Measurements from ENCODE around the gene SLC25A12.
"Not testable (repeated sequence)": the region's sequence is repeated elsewhere in the genome, so short reads cannot be mapped to it uniquely, and the experiment has no call there.

The SLC25A12 gene

DNA sequence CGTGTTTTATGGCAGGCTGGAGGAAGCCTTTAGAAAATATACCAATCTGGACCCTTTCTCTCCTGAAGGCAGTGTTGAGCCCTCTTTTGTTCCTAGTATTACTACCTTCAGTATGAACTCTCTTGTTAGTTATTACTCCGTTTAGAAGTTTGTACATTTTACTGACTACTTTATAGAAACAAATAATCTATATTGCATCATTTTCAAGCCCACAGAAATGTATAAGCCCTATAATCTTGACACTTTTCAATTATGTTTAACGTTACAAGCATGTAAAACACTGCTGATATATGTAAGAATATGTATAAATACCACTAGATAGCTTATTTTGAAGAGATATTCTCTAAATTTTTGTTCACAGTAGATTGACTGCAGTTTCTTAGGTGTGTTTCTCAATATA lies 64.0 kb downstream of the SLC25A12 start:
- no peak for DNase-seq (ENCODE audit: low read depth in 2 of 2)

- DNase-seq (ENCODE audit: low read depth in 2 of 2): no peak
These were observed 70.0 kb downstream of the SLC25A12 start for GRCh38 chr2:171824086-171824485.

GRCh38 chr2:171822525-171823322 lies 71.3 kb downstream of the SLC25A12 start:
- DNase-seq (ENCODE audit: low read depth in 2 of 2): no peak

DNA sequence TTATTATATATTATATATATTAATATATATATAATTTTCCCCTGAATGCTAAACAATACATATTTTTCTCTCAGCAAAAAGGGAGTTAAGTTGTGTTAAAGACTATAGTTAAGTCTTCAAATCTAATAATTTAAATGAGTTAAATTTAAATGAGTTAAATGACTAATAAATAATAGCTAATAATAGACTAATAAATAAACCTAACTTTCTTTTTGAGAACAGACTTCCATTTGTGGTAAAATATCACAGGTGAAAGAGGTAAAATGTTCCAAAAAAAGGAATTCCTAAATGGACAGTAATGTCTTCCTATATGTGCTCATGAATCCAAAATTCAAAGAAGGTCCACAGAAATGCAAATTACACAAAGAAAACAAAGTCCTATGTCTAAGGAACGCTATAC lies 74.6 kb downstream of the SLC25A12 start:
- DNase-seq (ENCODE audit: low read depth in 2 of 2): no peak

GRCh38 chr2:171814883-171815282 lies 79.2 kb downstream of the SLC25A12 start:
- DNase-seq (ENCODE audit: low read depth in 2 of 2): no peak

DNA sequence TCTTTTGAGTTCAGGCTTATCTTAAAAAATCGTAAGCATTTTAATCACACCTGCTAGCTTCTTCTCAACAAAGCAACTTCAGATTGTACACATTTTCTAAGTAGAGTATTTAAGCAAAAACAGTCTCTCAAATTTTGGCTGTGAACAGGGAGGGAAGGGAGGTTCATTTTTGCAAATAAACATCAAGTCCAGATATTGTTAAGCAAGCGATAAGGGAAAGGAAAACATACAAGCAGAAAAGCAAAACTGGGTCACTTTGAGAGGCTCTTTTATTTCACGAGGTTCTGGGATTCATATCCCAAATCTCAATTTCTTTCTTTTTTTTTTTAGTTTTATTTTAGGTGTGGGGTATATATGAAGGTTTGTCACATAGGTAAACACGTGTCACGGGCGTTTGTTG lies 79.9 kb downstream of the SLC25A12 start:
- DNase-seq (ENCODE audit: low read depth in 2 of 2): no peak

DNA sequence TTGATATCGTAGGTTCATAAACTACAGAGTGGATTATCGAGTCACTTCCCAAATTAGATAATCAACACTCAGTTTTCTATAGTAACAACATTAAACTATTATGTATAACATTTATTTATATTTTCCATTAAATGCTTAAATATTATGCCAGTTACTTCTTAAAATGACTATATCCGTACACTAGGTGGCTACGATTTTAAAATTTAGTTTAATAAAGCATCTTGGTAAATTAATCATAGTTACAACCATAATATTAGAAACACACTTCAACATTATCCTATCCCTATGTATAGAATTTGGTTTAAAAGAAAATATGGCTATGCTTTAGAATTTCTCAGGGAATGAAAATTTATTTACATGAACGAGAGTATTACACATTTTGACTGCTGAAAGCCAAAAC lies 80.3 kb downstream of the SLC25A12 start:
- DNase-seq (ENCODE audit: low read depth in 2 of 2): no peak

DNA sequence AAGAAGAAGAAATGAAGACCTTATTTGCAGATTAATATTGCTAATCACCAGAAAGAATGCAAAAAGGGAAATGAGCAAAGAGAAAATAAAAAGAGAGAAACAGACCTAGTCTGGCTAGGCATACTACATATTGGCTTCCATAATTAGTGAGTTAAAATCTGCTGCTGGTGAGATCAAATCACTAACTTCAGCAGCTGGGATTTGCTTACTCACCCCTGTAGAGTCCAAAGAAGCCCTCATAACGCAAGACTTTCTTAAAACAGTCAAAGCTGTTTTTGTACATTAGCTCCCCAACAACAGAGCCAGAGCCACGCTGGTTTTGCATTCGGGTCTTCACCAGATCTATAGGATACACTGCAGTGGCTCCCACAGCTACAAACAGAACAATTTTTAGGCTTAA lies 80.9 kb downstream of the SLC25A12 start:
- no peak for DNase-seq (ENCODE audit: low read depth in 2 of 2)

DNA sequence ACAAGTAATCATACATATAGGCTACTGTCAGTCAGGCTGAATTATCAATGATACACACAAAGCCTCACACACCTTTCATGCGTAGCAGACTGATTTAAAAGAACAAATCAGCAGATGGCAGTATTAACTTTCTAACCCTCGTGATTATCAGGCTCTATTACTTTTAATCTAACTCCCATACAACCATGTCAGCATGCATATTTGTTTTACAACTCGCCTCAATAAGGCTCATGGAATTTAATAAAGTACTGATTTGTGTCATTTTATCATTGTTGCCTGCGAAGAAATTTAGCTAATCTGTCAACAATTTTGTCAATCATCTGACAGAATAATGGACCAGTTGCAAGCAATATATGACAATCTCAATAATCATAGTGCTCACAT lies 82.8 kb downstream of the SLC25A12 start:
- DNase-seq (ENCODE audit: low read depth in 2 of 2): no peak

GRCh38 chr2:171810422-171811244 lies 83.4 kb downstream of the SLC25A12 start:
- DNase-seq (ENCODE audit: low read depth in 2 of 2): no peak

- not testable (repeated sequence) for DNase-seq (ENCODE audit: low read depth in 2 of 2)
These were observed 85.2 kb downstream of the SLC25A12 start for GRCh38 chr2:171808885-171809284.

DNA sequence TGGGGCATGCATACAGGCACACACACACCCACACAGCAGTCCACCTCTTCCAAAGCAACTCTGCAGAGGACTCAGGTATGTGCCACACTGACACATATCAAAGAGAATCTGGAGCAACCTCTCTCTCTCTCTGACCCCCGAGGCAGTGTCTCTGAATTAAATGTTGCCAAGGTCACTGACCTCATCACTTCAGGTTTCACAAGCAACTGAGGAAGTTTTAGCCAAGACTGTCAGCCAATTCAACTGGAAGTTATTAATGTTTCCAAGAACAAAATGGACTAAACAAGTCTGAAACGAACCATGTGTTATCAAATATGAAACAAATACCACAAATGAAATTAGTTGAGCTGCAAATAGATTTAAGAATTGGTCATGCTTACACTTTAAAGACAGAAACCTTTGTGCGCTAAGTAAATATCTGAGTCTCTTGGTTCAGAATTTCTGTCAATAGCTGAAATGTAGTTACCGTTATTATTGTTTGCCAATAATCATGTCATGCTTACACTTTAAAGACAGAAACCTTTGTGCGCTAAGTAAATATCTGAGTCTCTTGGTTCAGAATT lies 86.1 kb downstream of the SLC25A12 start:
- DNase-seq (ENCODE audit: low read depth in 2 of 2): no peak

DNA sequence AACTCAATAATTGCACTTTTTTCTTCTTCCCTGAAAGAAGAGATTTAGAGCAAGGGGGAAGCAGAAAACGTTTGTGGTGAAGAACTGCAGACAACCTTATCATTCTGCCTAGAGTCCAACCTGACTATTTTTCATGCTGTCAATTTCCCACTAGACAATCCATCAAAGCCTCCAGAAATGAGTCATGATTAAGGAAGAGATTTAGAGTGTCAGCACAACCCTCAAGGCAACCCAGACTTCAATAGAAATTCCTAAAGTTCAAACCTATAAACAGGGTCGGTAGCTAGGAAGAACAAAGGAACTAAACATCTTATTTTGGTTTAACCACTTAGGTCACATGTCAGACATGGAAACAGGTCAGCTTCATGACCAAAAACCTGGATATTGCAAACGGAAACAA lies 86.9 kb downstream of the SLC25A12 start:
- DNase-seq (ENCODE audit: low read depth in 2 of 2): no peak

- DNase-seq (ENCODE audit: low read depth in 2 of 2): no peak
These were observed 89.6 kb downstream of the SLC25A12 start for GRCh38 chr2:171804456-171804855.

DNA sequence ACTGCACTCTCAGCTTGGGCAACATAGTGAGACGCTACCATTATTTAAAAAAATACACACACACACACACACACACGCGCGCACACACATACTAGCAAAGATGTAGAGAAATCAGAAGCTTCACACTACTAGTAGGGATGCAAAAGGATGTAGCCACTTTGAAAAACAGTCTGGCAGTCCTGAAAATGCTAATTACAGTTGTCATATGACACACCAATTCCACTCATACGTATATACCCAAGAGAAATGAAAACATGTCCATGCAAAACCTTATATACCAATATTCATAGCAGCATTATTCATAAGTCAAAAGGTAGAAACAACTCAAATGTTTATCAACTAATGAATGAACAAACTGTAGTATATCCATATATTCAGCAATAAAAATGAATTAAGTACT lies 90.3 kb downstream of the SLC25A12 start:
- no peak for DNase-seq (ENCODE audit: low read depth in 2 of 2)

DNA sequence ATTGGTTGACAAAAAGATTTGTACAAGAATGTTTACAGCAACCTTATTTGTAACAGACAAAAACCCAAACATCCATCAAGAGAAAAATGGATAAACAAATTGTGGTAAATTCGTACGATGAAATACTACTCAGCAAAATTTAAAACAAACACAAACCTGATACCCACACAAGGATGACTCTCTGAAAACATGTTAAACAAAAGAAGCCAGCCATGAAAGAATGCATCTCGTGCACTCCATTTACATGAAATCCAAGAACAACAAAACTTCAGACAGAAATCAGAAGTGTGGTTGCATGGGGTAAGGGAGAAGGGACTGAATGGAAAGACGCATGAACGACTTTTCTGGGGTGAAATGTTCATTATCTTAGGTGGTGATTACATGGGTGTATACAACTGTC lies 93.4 kb downstream of the SLC25A12 start:
- no peak for DNase-seq (ENCODE audit: low read depth in 2 of 2)

DNA sequence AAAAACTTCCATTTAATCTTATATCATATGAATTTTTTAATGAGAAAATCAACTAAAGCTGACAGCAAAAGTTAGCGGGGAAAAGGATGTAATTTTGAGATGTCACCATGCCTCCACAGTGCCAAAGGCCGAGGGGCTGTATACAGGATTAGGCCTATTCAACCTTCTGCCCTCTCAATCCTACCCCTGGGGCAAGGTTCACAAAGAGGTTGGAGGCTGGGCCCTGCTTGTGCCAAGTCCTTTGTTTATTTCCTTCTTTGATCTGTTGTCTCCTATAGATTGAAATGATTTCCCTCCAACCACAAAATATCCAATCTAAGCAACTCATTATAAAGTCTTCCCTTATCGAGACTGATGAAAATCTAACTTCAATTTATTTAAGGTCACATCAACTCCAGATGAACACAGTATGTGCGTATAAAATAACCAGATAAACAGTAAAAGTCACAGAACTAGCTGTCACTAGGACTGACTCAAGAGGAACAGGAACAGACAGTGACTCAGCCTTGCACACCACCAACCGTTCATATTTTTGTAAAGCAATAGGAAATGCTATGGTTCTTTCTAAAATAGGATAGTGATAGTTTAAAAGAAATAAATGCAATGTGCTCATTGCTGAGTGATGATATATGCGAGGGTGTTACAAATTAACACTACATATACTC lies 95.8 kb downstream of the SLC25A12 start:
- no peak for DNase-seq (ENCODE audit: low read depth in 2 of 2)

DNA sequence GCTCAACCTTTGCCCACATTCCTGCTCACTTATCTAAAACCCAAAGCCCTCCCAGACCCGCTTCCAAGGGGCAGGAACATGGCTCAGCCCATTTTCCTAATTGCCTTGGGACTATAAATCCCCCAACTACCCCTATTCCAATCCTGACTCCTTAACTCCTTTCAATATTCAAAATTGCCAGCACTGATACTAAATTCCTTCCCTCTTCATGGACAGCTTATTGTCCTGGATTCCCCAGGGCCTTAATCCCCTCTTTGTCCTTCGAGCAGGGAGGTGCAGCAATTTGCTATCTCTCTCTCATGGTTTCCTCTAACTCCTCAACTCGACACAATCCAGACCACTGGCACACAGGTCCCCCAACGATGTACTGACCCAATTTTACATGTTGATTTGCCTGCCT lies 99.1 kb downstream of the SLC25A12 start:
- no peak for DNase-seq (ENCODE audit: low read depth in 2 of 2)

- DNase-seq (ENCODE audit: low read depth in 2 of 2): no peak
These were observed 100.1 kb downstream of the SLC25A12 start for GRCh38 chr2:171793691-171794678.

- no peak for DNase-seq (ENCODE audit: low read depth in 2 of 2)
These were observed 101.0 kb downstream of the SLC25A12 start for GRCh38 chr2:171792886-171793580.

Measured in stimulated activated CD4-positive, alpha-beta T cell treated with anti-CD3 and anti-CD28 coated beads, Interleukin-15, amount 100 ng/mL, for 48 hours (primary cell).